Tibial artery (tissue), 4 donors: ENCODE data around the gene NFXL1.

Source experiments
- DNase-seq, 2 donors: peaks; one replicate each; pipeline ENCODE4 v3.0.0-alpha.2; 2019
- H3K27ac ChIP-seq, 2 donors: fragments of 200-600 bp; sonication (generic) in 1 of 2; 1 replicate in 1 of 2; 2 replicates in 1 of 2; pipeline ENCODE4 v1.5.1; 2018 to 2019; ENCODE audit warnings: mild to moderate bottlenecking in 1 of 2
- H3K27me3 ChIP-seq, 2 donors: fragments of 200-600 bp; sonication (generic) in 1 of 2; one replicate each; pipeline versions ENCODE4 v1.5.1 to v1.6.0; 2016 to 2019
- H3K36me3 ChIP-seq, 3 donors: fragments of 200-600 bp; sonication (generic) in 2 of 3; one replicate each; pipeline ENCODE4 v1.5.1; 2016 to 2019; ENCODE audit warnings: mild to moderate bottlenecking in 2 of 3
- H3K4me1 ChIP-seq, 4 donors: fragments of 200-600 bp; sonication (generic) in 2 of 4; 1 replicate in 3 of 4; 2 replicates in 1 of 4; pipeline ENCODE4 v1.5.1; 2016 to 2019
- H3K4me3 ChIP-seq, 2 donors: fragments of 200-600 bp; sonication (generic) in 1 of 2; 1 replicate in 1 of 2; 2 replicates in 1 of 2; pipeline ENCODE4 v1.5.1; 2018 to 2019; ENCODE audit warnings: mild to moderate bottlenecking in 2 of 2
- H3K9me3 ChIP-seq, 3 donors: fragments of 200-600 bp; sonication (generic) in 1 of 3; one replicate each; pipeline ENCODE4 v1.5.1; 2016 to 2019
- intact Hi-C: fragments of 100-400 bp; cut with DNase I; formaldehyde crosslinking; loops from one replicate; pipeline ENCODE4 v1.15.0; 2023; ENCODE audit warnings: low total_unique reads
- TF ChIP-seq, protein P1 (sequence below), 2 experiments: fragments of 200-600 bp in 1 of 2; fragments of 450-650 bp in 1 of 2; IDR thresholded peaks; one replicate each; pipeline ENCODE4 v1.5.1; 2017 to 2019; ENCODE audit warnings: antibody characterized with exemption in 2 of 2, mild to moderate bottlenecking in 1 of 2, moderate library complexity in 1 of 2

NFXL1 gene

DNA sequence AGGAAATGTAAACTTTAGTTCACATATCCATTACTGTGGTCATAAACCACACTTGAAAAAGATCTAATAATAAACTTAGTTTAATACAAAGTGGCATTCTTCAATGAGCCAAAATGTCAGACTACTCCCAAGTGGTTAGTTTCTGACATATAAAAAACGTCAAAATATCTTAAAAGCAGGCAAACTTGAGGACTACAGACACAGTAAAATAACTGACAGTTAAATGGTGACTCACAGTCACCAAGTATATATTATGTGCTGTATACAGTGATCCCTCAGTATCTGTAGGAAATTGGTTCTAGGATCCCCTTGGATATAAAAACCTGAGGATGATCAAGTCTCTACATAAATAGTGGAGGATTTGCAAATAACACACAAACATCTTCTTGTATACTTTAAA is 64.9 kb downstream of the NFXL1 start:
- intact Hi-C loops: no loop called here
- DNase-seq: no peak
- Histone ChIP-seq H3K9me3 (no peaks in the 10 kb centered on the region), H3K4me3 (no peak overlapping the region), H3K36me3 (peaks cover 0 to 10% (median 0%) of the 10 kb centered on the region in 3 donors), H3K4me1 (peaks cover 0 to 8% (median 3%) of the 10 kb centered on the region in 4 donors), H3K27ac (no peak overlapping the region), H3K27me3 (no peaks in the 10 kb centered on the region)
- TF ChIP-seq, protein P1, sequence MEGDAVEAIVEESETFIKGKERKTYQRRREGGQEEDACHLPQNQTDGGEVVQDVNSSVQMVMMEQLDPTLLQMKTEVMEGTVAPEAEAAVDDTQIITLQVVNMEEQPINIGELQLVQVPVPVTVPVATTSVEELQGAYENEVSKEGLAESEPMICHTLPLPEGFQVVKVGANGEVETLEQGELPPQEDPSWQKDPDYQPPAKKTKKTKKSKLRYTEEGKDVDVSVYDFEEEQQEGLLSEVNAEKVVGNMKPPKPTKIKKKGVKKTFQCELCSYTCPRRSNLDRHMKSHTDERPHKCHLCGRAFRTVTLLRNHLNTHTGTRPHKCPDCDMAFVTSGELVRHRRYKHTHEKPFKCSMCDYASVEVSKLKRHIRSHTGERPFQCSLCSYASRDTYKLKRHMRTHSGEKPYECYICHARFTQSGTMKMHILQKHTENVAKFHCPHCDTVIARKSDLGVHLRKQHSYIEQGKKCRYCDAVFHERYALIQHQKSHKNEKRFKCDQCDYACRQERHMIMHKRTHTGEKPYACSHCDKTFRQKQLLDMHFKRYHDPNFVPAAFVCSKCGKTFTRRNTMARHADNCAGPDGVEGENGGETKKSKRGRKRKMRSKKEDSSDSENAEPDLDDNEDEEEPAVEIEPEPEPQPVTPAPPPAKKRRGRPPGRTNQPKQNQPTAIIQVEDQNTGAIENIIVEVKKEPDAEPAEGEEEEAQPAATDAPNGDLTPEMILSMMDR (IDR thresholded peaks at IDR 0.05): no peak

DNA sequence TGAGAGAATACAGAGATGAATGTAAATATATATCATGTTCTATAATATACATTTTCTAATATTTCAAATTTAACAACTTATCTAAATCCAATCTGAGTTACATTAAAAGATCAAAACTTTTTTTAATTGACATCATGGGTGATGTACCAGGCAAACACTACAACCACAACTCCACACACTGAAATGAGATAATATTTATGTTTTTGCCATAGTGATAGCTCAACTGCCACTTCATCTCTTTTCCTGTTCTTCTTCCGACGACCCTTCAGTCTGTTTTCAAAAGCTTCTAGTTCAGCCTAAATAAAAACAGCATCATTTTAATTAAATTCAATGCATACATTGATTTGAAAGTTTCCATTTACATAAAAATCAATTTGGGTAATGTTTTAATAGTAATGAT is 66.3 kb downstream of the NFXL1 start:
- no peak overlapping the region for H3K4me3 ChIP-seq
- H3K27ac ChIP-seq: no peak overlapping the region
- H3K27me3 ChIP-seq: no peaks in the 10 kb centered on the region
- H3K4me1 ChIP-seq: peaks cover 0 to 8% (median 3%) of the 10 kb centered on the region in 4 donors
- intact Hi-C loops: no loop called here
- TF ChIP-seq, protein P1 (IDR thresholded peaks at IDR 0.05): no peak
- H3K9me3 ChIP-seq: no peaks in the 10 kb centered on the region
- H3K36me3 ChIP-seq: peaks cover 0 to 7% (median 4%) of the 10 kb centered on the region in 3 donors
- DNase-seq: no peak

DNA sequence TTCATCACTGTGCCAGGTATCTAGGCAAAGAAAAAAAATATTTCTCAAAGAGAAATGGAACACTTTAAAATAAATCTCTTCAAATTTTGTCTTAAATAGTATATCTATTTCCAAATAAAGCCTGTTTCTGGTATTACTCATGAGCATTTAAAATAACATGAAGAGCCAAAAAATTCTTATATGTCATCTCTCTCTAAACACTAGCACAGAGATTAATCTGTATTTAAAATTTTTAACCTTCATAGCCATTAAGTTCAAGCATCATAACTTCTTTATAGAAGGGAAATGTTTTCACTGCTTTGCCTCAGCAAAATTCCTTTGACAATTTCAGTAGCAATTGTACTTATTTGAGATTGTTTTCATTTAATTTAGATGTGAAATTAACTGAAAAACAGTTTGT is 71.4 kb downstream of the NFXL1 start:
- H3K9me3 ChIP-seq: no peaks in the 10 kb centered on the region
- TF ChIP-seq, protein P1 (IDR thresholded peaks at IDR 0.05): no peak
- no peaks in the 10 kb centered on the region for H3K27me3 ChIP-seq
- intact Hi-C loops: no loop called here
- H3K36me3 ChIP-seq: peaks cover 0 to 7% (median 4%) of the 10 kb centered on the region in 3 donors
- no peak overlapping the region for H3K27ac ChIP-seq
- no peak overlapping the region for H3K4me3 ChIP-seq
- peaks cover 0 to 12% (median 2%) of the 10 kb centered on the region in 4 donors for H3K4me1 ChIP-seq
- no peak for DNase-seq

DNA sequence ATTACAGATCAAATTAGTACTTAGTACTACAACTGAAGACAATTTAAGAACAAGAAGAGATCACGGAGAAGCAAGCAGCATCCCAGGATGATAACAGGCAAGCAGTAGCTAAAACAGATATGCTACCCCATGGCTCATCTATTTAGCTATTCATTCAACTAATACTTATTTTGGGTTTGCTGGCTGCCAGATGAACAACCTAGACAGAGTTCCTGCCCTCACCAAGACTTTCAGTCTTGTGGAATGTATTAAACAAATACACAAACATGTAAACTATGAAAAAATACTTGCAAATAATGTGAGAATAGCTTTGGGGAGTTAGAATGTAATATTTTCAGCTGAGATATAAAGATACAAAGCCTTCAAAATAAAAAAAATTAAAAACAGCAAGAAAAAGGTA is 74.1 kb downstream of the NFXL1 start:
- no peaks in the 10 kb centered on the region for H3K9me3 ChIP-seq
- DNase-seq: no peak
- peaks cover 0 to 7% (median 4%) of the 10 kb centered on the region in 3 donors for H3K36me3 ChIP-seq
- TF ChIP-seq, protein P1 (IDR thresholded peaks at IDR 0.05): no peak
- H3K27ac ChIP-seq: no peak overlapping the region
- intact Hi-C loops: no loop called here
- H3K4me1 ChIP-seq: peaks cover 0 to 38% (median 20%) of the 10 kb centered on the region in 4 donors
- no peak overlapping the region for H3K4me3 ChIP-seq
- H3K27me3 ChIP-seq: no peaks in the 10 kb centered on the region

DNA sequence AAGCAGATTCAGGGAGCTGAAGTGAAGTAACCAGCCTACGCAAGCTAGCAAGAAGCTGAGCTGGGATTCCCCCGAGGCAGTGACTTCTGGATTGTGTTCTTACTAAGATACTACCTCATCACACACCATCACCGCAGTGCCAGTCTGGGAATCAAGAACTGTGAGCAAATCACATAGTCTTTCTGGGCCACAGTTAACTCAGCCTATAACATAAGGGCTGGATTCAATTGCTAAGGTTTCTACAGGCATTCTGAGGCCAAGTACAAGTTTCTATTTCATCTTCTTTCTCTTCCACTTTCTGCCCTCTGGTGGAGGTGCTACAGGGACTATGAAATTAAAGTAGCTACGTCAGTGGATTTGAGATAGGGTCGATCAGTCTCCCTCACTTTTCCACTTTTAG is 75.1 kb downstream of the NFXL1 start:
- TF ChIP-seq, protein P1 (IDR thresholded peaks at IDR 0.05): no peak
- Histone ChIP-seq H3K9me3 (no peaks in the 10 kb centered on the region), H3K4me1 (peaks cover 0 to 42% (median 20%) of the 10 kb centered on the region in 4 donors), H3K27ac (no peak overlapping the region), H3K4me3 (no peak overlapping the region), H3K36me3 (peaks cover 0 to 7% (median 4%) of the 10 kb centered on the region in 3 donors), H3K27me3 (no peaks in the 10 kb centered on the region)
- intact Hi-C loops: loop anchor here (10.0 kb wide), 1 partner anchor 134 kb away; no protein-coding TSS in a partner anchor
- DNase-seq: no peak

DNA sequence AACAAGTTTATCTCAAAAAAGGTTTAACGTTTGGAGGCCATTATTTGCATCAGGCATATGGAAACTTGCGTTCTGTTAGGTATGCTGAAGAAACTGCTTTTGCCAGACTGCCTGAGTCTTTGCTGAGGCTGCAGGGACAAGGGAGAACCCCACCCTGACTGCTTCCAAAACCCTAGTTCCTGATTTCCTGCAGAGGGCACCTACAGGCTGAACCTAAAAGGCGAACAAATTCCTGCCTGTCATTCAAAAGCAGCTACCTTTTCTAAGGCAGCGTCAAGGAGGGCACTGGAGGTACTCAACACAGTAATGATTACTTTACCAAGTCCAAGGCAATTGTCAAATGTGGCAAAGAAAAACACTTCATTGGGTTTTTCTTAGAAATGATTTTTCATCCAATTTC is 75.9 kb downstream of the NFXL1 start:
- no peak for DNase-seq
- no peaks in the 10 kb centered on the region for H3K9me3 ChIP-seq
- TF ChIP-seq, protein P1 (IDR thresholded peaks at IDR 0.05): no peak
- peaks cover 0 to 42% (median 20%) of the 10 kb centered on the region in 4 donors for H3K4me1 ChIP-seq
- no peaks in the 10 kb centered on the region for H3K27me3 ChIP-seq
- H3K36me3 ChIP-seq: peaks cover 0 to 4% (median 2%) of the 10 kb centered on the region in 3 donors
- no peak overlapping the region for H3K4me3 ChIP-seq
- intact Hi-C loops: loop anchor here (10.0 kb wide), 1 partner anchor 134 kb away; no protein-coding TSS in a partner anchor
- no peak overlapping the region for H3K27ac ChIP-seq
